SIG-M5 treated with dmso at 0.1 percent for 504 hours (cell line): ENCODE results near the gene POM121L2.
"Not testable (repeated sequence)": the region's sequence is repeated elsewhere in the genome, so short reads cannot be mapped to it uniquely, and the experiment has no call there.

Experiments used
- DNase-seq: peaks from one replicate; lab custom pipeline; 2025; ENCODE audit not compliant: unreplicated experiment; lab: John Stamatoyannopoulos, UW

Gene POM121L2

DNA sequence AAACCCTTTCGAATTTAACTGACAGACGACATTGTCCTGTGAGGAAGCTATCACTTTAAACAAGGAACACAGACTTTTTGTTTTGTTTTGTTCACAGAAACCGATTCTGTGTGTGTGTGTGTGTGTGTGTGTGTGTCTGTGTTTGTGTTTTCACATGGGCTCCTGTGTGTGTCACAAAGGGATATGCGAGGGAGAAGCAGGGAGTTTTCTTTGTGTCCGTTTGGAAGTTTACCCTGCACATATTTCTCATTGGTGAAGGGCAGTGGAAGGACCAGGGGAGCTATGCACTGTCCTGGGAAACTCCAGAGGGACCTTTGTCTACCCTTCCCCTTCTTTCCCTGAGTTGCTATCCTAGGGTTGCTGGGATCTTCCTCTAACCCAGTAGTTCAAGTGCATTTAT, 17.7 kb downstream of the POM121L2 start:
- no peak for DNase-seq

DNA sequence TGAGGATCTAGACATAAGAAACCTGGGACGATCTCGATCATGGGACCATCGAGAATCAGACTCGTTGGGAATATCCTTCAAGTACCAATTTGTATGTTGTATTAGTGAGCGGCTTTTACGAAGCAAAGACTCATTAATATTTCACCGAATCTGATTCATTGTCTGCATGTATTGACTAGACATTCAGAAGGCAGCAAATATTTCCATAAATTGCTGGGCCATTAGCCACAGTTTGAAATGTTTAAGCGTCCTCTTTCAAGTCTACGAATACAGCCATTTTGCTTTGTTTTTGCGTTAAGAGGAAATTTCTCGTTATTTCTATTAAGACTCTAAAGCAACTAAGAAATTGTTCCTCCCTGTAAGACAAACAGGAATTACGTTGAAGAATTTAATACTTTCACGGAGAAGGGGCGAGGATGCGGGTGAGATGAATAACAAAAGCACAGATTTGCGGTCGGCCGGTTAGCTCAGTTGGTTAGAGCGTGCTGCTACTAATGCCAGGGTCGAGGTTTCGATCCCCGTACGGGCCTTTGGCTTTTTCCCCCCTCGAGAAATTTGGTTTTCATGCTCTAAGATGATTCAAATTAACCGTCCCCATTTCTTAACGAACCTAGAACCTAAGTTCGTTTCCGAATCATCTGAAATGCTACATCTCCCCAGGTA, 18.5 kb downstream of the POM121L2 start:
- DNase-seq: no peak

DNA sequence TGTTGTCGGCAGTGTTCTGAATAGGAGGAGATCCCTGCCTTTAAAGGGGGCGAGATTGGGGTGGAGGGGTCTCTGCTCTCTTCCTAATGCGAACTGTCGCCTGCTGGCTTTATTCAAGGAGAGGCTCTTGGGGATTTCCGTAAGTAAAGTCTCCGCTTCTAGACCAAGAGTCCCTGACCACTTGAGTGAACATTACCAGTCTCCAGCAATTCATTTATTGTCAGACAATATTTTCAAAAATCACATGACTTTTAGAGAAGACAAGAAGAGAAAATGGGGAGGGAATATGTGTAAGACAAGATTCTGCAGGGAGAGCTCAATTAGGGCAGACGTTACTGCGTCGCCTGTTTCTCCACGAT, 21.2 kb downstream of the POM121L2 start:
- DNase-seq: no peak

DNA sequence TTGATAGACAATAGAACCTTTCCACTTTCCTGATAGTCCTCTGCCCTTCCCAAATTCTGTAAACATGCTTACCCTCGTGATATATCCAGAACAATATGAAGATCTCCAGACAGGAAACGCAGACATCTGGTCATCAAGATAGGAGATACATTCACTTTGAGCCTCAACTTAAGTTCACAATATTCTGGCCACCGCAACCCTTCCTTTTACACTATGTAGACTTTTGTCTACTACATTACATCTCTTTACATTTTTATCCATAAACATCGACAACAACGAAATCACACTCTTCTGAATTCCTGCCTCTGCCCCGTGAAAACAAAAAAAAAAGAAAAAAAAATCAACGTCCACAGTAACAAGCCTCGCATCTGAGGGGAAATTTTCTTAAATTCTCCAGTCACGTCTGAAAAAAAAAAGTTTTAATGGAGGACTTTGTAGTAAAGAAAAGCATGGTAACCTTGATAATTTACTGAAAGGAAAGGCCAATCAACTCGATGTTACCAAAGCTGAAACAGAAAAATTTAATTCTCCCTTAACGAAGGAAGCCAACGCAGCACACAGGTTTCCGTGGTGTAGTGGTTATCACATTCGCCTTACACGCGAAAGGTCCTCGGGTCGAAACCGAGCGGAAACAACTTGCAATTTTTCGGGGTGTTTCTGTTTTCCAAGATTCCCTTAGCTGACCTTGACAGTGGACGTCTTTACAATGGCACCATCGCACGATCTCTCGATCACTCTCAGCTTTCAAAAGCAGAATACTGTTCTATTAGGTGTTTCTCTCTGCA, 21.8 kb downstream of the POM121L2 start:
- DNase-seq: no peak

DNA sequence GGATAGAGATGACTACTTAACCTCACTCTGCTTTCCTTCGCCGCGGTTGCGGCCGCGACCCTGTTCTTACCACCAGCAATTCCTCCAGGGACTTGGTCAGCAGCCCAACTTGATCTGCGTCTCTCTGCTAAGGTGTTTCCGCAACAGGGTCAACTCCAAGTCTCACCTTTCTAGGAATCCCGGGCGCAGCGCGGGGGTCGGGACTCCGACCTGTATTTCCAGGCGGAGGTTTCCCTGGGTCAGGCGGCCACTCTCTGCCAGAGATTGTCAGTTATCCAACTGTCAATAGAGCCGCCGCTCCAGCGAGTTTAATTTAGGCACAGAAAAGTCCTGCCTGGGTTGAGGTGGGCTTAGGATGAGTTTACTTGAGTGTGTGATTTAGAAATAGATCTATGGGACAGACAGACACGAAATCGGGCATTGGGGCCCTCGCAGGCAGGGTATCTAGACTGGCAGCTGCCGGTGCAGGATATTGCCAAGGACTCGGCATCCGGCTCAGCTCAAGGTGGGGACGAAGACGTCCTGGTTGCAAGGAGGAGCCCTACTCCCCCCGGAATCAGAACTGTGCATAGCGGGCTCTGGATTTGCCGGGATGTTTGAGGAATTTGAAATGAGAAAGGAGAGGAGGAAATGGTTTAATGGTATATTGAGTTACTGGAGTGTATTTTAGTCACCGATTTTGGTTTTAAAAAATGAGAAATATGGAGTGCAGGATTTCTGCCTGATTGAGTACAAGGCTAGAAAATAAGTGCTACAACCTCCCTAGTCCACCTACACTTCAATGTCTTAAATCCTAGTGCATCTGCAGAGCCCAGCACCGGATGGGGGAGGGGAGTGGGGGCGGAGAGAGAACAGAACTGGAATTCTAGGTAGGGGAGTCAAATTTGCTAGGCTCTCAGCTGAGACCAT, 23.7 kb downstream of the POM121L2 start:
- DNase-seq: no peak

DNA sequence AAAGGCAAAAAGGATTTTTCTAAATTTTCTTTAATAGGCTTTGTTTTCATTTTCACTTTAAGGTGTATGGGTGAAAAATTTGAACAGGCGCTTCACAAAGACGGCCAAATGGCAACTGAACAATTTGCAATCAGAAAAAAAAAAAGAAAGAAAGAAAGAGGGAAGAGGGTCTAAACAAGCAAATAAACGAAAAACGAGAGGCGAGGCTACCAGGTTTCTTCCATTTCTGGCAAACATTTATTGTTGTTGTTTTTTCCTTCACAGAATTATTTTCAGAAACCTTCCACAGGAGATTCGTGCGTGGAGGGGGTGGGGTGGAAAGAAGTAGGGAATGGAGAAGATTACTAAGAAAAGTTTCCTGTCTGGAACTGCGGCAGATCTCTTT, 24.3 kb downstream of the POM121L2 start:
- no peak for DNase-seq

DNA sequence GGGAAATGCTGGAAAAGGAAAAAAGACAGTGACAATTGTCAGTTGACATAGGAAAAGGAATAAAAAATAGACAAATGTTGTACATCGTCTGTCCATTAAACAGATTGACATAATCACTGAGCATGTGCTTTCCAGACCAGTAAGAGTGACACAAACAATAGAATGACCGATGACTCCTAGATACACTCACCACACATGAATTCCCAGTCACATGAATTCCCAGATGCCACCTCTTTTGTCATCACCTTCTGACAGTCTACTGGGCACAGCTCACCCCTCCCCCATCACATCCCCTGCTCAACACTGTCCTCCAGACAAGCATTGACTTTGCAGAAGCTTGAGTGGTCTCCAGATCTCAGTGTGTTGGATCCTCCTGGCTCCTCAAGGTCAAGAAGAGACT, 25.9 kb downstream of the POM121L2 start:
- DNase-seq: no peak

DNA sequence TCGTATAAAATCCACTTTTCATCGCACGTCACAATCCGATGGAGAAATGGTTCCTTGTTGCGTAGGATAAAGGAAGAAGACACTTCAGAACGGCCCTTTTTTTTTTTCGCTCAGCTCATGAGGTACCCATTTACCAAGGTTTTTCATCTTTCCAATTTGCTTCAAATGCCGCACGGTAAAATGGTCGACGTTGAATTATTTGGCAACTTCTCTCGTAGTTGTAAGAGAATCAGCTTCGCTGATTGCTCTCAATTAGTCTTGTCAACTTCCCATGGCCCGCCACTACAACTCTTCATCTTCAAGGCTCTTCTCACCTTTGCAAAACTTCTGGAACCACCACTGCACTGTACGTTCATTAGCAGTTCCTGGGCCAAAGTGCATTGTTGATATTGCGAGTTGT, 28.8 kb downstream of the POM121L2 start:
- DNase-seq: no peak

DNA sequence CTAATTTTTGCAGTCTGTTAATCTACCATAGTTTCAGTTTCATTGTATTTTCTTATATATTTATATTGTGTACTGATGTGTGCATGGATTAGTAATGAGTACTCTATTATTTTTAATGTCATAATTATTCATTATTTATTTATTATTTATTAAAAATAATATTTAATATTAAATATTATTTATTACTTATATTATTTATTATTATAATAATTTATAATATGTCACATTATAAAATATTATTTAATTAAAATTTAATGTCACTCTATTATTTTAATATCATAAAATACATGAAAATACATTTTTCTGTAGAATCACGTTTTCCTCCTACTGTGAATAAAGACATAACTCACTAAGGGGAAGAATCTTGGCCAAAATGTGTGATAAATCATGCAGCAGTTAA, 30.5 kb downstream of the POM121L2 start:
- no peak for DNase-seq

DNA sequence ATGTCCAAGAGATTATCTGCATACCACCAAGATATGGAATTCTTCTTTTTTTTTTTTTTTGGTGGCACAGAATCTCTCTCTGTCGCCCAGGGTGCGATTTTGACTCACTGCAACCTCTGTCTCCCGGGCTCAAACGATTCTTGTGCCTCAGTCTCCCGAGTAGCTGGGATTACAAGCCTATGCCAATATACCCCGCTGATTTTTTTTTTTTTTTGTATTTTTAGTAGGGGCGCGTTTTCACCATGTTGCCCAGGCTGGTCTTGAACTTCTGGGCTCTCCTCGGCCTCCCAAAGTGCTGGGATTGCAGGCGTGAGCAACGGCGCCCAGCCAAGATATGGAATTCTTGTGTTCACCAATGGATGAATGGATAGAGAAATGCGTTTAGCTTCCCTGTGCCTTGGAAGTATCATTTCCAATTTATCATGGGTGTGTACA, 31.0 kb downstream of the POM121L2 start:
- DNase-seq: no peak

DNA sequence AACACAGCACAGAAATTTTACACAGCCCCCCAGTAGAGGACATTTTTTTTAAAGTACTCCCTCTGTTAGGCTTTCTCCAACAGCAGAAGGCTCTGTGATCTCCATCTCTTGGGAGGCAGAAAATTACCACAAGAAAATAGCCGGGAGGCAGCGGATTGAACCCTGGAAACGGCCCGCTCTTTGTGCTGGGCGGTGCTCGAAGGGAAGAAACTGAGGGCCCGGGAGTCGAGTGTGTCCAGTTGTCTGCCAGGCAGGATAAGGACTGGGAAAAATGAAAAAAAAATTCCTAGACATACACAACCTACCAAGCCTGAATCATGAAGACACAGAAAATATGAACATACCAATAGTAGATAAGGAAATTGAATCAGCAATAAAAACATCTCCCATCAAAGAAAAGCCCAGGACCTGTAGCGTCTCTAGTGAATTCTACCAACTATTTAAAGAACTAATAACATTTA, 31.5 kb downstream of the POM121L2 start:
- no peak for DNase-seq

DNA sequence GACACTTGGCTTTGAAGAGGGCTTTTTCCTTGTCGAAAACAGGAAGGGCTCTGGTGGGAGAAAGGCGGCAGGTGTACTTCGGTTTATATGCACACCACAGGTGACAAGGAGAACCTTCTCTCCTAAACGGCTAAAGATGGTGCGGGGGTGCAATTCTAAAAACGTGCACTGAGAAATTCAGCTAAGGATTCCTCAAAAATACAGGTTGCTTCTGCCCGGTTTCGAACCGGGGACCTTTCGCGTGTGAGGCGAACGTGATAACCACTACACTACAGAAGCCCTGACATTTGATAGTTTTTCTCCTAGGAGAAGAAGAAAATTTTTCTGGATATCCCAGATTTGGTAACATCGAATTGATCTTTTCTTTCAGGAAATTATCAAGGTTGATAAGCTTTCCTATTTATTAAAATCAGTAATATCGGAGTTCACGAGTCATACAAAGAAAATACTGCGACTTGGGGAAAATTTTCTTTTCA, 32.0 kb downstream of the POM121L2 start:
- DNase-seq: peak; percentile 17

DNA sequence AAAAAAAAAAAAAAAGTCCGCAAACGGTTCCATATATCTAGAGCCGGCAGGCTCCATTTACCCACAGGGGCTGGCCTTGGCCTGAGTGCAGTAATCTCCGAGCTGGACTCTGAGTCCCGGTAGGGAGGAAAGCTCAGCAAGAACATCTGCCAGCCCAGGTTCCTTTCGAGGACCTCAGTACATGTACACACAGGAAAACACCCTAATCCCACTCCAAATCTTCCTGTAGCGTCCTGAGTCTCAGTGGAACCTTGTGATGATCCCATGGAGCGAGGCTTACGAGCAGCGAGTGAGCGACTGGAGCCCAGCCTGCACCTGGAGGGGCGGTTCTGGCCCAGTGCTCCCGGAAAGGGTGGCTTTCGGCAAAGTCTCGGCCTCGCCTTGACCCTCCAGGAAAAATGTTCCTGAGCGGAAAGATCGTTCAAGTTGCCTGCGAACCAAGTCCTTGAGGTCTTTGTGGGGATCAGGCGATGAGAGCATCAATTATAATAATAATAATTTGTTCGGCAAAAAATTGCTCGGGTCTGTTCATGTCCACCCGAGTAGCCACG, 32.5 kb downstream of the POM121L2 start:
- no peak for DNase-seq

DNA sequence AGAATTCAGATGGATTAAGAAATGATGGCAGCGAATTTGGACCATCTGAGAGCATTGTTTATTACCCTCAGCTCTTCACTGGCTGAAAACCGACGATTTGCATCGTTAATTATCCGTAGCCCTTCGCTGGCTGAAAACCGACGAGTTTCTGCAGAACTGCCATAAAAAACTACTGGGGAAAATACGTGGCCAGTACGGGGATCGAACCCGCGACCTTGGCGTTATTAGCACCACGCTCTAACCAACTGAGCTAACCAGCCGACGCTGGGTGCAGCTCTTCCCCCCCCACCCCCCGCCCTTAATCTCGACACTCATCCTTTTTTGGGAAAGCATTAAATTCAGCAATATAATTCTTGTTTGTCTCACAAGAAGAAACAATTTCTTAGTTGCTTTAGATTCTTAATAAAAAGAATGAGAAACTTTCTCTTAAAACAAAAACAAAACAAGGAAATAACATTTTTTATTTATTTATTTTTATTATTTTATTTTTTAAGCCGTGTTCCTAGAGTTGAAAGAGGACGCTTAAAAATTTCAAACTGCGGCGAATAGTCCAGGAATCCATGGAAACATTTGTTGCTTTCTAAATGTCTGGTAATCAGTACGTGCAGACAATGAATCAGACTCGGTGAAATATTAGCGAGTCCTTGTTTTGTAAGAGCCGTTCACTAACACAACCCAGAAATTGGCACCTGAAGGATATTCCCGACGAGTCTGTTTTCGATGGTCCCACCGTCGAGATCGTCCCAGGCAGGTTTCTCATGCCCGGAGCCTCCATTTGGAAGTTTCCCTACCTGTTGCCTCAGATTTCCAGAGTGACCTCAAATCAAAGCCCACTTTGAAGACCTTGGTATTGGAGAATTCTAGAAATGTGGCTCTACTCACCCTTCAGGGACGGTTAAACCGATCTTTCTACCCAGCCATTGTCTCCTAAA, 36.8 kb downstream of the POM121L2 start:
- DNase-seq: no peak

DNA sequence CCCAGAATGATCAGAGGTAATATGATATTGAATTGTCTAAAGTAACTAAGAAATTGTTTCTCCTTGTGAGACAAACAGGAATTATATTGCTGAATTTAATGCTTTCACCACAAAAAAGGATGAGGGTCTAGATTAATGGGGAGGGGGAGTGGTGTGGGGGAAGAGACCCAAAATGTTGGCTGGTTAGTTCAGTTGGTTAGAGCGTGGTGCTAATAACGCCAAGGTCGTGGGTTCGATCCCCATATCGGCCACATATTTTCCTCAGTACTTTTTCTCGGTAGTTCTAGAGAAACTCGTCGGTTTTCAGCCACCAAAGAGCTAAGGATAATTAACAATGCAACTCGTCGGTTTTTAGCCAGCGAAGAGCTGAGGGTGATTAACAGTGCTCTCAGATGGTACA, 38.3 kb downstream of the POM121L2 start:
- no peak for DNase-seq

DNA sequence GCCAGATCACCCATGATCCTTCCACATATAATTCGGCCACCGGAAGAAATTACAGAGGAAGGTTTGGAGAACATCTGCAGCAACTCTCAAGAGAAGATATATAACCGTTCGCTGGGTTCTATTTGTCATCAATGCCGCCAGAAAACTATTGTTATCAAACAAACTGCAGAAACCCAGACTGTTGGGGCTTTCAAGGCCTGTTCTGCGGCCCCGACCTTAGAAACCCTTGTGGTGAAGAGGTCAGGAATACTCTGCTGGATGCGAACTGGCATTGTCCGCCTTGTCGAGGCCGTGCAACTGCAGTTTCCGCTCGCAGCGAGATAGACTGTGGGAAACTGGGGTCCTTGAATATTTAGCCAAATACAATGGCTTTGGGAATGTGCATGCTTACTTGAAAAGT, 43.3 kb downstream of the POM121L2 start:
- DNase-seq: no peak

DNA sequence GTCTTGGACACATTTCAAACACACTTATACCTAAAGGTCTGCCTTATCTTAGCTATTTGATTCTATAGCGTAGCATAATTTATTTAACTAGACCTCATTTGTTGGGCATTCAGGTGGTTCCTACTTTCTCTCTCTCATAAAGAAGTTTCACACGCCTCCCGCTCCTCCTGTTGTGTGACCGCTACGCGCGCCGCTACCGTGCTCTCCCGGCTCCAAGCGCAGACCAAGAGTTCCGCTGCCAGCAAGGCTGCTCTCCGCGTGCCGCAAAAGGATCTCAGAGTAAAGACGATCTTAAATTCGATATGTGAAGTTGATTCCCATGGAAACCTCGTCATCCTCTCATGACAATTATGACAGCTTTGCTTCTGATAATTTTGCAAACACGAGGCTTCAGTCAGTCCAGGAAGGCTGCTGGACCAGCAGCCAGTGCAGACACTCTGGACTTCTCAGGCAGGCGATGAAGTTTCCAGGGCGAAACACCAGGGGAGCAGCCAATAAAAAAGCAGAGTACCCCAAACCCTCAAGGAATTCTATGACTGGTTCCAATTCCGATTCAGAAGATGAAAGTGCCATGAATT, 44.1 kb downstream of the POM121L2 start:
- peak; percentile 7 for DNase-seq

DNA sequence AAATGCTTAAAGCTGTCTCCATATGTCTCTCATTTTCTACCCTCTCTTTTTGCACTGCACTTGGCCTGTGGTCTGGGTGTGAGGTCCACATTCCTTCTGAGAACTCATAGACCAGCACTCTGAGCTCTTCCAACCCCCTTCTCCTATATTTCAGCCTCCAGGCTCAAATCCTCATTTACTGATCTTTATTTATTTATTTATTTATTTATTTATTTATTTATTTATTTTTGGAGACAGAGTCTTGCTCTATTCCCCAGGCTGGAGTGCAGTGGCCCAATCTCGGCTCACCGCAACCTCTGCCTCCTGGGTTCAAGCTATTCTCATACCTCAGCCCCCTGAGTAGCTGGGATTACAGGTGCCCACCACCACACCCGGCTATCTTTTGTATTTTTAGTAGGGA, 45.1 kb downstream of the POM121L2 start:
- not testable (repeated sequence) for DNase-seq

DNA sequence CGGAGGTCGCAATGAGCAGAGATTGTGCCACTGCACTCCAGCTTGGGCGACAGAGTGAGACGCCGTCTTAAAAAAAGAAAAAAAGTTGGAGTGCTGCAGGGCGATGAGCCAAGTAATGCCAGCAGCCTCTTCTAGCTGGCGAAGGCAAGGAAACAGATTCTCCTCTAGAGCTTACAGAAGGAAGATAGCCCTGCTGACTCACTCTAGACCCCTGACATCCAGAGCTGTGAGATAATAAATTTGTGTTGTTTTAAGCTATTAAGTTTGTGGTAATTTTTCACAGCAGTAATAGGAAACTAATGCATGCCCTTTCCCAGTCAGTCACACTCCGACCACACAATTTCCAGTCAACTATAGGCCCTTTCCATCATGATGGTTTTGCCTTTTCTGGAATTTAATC, 48.2 kb downstream of the POM121L2 start:
- DNase-seq: no peak
